GM18861 (cell line): ENCODE data around the gene POM121.
"Not testable (repeated sequence)": the region's sequence is repeated elsewhere in the genome, so short reads cannot be mapped to it uniquely, and the experiment has no call there.

Experiments used
- ATAC-seq: cut with Tn5 transposase; IDR thresholded peaks from one replicate; pipeline ENCODE4 v1.9.1; 2021; ENCODE audit not compliant: unreplicated experiment

The POM121 gene

DNA sequence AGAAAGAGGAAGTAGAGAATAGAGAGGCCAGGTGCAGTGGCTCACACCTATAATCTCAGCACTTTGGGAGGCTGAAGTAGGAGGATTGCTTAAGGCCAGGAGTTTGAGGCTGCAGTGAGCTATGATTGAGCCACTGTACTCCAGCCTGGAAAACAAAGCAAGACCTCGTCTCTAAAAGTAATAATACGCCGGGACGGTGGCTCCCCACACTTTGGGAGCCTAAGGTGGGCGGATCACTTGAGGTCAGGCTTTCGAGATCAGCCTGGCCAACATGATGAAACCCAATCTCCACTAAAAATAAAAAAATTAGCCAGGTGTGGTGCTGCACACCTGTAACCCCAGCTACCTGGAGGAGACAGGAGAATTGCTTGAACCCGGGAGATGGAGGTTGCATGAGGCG lies 70.6 kb downstream of the POM121 start:
- ATAC-seq: not testable (repeated sequence)

DNA sequence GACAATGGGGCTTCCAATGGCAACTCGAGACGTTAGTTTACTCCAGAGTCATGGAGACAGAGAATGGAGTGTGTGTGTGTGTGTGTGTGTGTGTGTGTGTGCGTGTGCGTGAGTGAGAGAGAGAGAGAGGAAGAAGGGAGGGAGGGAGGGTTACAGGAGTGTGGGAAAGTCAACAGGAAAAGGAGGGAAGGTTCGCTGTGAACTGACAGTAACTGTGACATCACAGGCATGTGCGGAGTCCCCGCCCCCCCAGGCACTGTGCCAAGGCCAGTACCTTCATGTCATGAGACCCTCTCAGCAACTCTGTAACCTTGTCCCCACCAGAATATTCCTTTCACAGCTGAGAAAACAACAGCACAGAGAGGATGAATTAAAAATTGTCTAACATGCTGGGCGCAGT lies 72.6 kb downstream of the POM121 start:
- not testable (repeated sequence) for ATAC-seq

- ATAC-seq: not testable (repeated sequence)
These were observed 73.1 kb downstream of the POM121 start for GRCh38 chr7:72997887-72998468.
